Testis (tissue), 3 donors: ENCODE measurements around the gene PRSS57. TPM values are rescaled to one million over a fixed set of nuclear protein-coding genes. Genes with fewer than 3 reads are reported as not detected.
"Not testable (repeated sequence)": the region's sequence is repeated elsewhere in the genome, so short reads cannot be mapped to it uniquely, and the experiment has no call there.

Source experiments
- DNase-seq: peaks from one replicate; pipeline ENCODE4 v3.0.0-alpha.2; 2019
- H3K27ac ChIP-seq, 2 donors: fragments of 200-600 bp; sonication (generic); one replicate each; pipeline ENCODE4 v1.5.1; 2019
- H3K27me3 ChIP-seq: fragments of 200-600 bp; sonication (generic); one replicate; pipeline ENCODE4 v1.5.1; 2019
- H3K36me3 ChIP-seq: fragments of 200-600 bp; sonication (generic); one replicate; pipeline ENCODE4 v1.5.1; 2017; ENCODE audit warnings: low read depth; ENCODE audit errors: missing control alignments
- H3K4me1 ChIP-seq: fragments of 200-600 bp; sonication (generic); one replicate; pipeline ENCODE4 v1.5.1; 2019
- H3K4me3 ChIP-seq, 2 donors: fragments of 200-600 bp; sonication (generic); one replicate each; pipeline ENCODE4 v1.5.1; 2017 to 2019
- H3K9me3 ChIP-seq: fragments of 200-600 bp; sonication (generic); one replicate; pipeline ENCODE4 v1.5.1; 2017
- POLR2A ChIP-seq: fragments of 450-650 bp; IDR thresholded peaks from one replicate; pipeline ENCODE4 v1.6.1; 2017; ENCODE audit warnings: antibody characterized with exemption, mild to moderate bottlenecking, moderate library complexity
- WGBS, 2 donors: methylation state at CpG; one replicate each; pipeline ENCODE4 v1.1.5; 2018; 5-methylcytosine and 5-hydroxymethylcytosine counted together
- intact Hi-C: fragments of 100-400 bp; cut with DNase I; formaldehyde crosslinking; loops from one replicate; pipeline ENCODE4 v1.15.1; 2023; ENCODE audit warnings: low total_unique reads
- polyA plus RNA-seq: library from polyadenylated mRNA; stranded (reverse); fragments of 350-450 nt; fragmentation: Illumina TruSeq; extraction: RNeasy Lipid Tissue Mini Kit (QIAGEN cat#74804); gene quantifications from one replicate; pipeline ENCODE4 v1.2.3, GENCODE V29; 2014; ENCODE audit warnings: low read depth, low replicate concordance; ENCODE audit not compliant: insufficient read depth
- total RNA-seq, 2 donors: library from RNA; depleted of rRNA; stranded (reverse); fragments of >200 nt; gene quantifications; one replicate each; pipeline ENCODE4 v1.2.3, GENCODE V29; 2016
- TF ChIP-seq, protein P1 (sequence below), 3 experiments: fragments of 450-650 bp in 2 of 3; fragments of 200-600 bp in 1 of 3; sonication (generic) in 1 of 3; IDR thresholded peaks; one replicate each; pipeline ENCODE4 v1.5.1; 2016 to 2019; ENCODE audit warnings: antibody characterized with exemption in 3 of 3, mild to moderate bottlenecking in 2 of 3, moderate library complexity in 1 of 3

Gene PRSS57
- total and polyA plus RNA-seq, 3 donors from 2014 or later: not detected

DNA sequence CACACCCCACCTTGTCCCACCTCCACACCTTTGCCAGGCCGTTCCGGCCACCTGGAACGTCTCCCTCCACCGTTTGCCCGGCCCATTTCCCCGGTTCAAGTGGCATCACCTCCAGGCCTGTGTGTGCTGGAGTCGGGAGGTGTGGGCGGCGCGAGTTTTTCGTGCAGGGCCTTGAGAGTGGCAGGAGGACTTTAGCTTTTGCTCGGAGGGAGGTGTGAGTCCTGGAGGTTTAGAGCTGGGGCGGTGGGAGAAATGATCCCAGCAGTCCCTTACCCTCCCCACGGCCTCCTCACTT lies 9.1 kb upstream of the PRSS57 start:
- intact Hi-C loops: no loop called here
- no peak for TF ChIP-seq POLR2A
- TF ChIP-seq, protein P1, sequence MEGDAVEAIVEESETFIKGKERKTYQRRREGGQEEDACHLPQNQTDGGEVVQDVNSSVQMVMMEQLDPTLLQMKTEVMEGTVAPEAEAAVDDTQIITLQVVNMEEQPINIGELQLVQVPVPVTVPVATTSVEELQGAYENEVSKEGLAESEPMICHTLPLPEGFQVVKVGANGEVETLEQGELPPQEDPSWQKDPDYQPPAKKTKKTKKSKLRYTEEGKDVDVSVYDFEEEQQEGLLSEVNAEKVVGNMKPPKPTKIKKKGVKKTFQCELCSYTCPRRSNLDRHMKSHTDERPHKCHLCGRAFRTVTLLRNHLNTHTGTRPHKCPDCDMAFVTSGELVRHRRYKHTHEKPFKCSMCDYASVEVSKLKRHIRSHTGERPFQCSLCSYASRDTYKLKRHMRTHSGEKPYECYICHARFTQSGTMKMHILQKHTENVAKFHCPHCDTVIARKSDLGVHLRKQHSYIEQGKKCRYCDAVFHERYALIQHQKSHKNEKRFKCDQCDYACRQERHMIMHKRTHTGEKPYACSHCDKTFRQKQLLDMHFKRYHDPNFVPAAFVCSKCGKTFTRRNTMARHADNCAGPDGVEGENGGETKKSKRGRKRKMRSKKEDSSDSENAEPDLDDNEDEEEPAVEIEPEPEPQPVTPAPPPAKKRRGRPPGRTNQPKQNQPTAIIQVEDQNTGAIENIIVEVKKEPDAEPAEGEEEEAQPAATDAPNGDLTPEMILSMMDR (IDR thresholded peaks at IDR 0.05): no peak
- no peak overlapping the region for H3K27ac ChIP-seq
- H3K36me3 ChIP-seq: no peaks in the 10 kb centered on the region
- H3K4me1 ChIP-seq: peaks cover 11% of the 10 kb centered on the region
- 36 to 51% methylated on average over 6 to 13 of the region's 14 CpGs for WGBS, 2 donors
- H3K4me3 ChIP-seq: no peak overlapping the region
- DNase-seq: no peak
- no peaks in the 10 kb centered on the region for H3K9me3 ChIP-seq
- H3K27me3 ChIP-seq: no peaks in the 10 kb centered on the region

DNA sequence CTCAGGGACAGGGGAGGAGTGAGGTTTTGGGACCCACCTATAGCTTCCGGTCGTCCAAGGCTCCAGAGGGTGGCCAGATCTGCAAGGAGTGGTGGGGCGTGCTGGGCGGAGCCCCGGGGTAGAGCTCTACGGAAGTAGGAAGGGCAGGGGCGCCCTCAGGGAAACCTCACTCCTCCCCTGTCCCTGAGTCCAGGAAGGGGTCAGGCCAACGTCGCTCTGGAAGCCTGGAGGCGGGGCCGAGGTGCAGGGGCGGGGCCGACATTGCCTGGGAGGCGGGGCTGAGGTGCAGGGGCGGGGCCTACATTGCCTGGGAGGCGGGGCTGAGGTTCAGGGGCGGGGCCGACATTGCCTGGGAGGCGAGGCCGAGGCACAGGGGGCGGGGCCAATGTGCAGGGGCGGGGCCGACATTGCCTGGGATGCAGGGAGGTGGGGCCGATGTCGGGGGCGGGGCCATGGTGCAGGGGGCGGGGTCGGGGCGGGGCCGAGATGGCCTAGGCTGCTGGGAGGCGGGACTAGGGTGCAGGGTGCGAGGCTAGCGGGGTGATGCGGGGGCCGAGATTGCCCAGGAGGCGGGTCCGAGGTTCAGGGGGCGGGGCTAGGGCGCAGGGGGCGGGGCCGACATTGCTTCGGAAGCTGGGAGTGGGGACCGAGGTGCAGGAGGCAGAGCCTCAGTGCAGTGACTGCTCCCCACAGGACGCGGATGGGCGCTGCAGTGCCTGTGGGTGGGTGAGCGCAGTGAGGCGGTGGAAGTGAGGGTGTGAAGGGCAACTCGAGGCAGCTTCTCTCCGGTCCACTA lies 8.6 kb upstream of the PRSS57 start:
- WGBS, 2 donors: 6 to 10% methylated on average over 11 to 43 of the region's 50 CpGs
- peaks cover 11% of the 10 kb centered on the region for H3K4me1 ChIP-seq
- no peak overlapping the region for H3K27ac ChIP-seq
- intact Hi-C loops: no loop called here
- no peak overlapping the region for H3K4me3 ChIP-seq
- no peak for TF ChIP-seq POLR2A
- TF ChIP-seq, protein P1 (IDR thresholded peaks at IDR 0.05): no peak
- DNase-seq: peak; percentile 84
- no peaks in the 10 kb centered on the region for H3K9me3 ChIP-seq
- no peaks in the 10 kb centered on the region for H3K36me3 ChIP-seq
- H3K27me3 ChIP-seq: no peaks in the 10 kb centered on the region

DNA sequence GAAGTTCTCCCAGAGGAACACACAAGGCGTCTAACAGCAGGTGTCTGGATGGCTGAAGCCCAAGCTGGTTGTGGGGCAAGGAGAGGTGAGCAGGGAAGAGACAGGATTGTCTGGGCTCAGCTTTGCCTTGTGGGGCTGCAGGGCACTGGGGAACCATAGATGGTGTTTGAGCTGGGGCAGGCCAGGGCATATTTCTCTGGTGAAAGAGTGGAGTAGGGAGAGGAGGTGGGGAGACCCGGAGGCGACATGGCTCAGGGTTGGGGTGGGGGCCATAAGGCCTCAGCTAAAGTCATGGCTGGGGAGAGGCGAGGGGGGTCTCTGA lies 8.0 kb upstream of the PRSS57 start:
- WGBS, 2 donors: 53 to 57% methylated on average over 4 of the region's 4 CpGs
- no peak for DNase-seq
- no peaks in the 10 kb centered on the region for H3K27me3 ChIP-seq
- H3K4me3 ChIP-seq: no peak overlapping the region
- TF ChIP-seq, protein P1 (IDR thresholded peaks at IDR 0.05): no peak
- TF ChIP-seq POLR2A: no peak
- no peak overlapping the region for H3K27ac ChIP-seq
- intact Hi-C loops: no loop called here
- no peaks in the 10 kb centered on the region for H3K9me3 ChIP-seq
- H3K4me1 ChIP-seq: peaks cover 8% of the 10 kb centered on the region
- H3K36me3 ChIP-seq: no peaks in the 10 kb centered on the region

DNA sequence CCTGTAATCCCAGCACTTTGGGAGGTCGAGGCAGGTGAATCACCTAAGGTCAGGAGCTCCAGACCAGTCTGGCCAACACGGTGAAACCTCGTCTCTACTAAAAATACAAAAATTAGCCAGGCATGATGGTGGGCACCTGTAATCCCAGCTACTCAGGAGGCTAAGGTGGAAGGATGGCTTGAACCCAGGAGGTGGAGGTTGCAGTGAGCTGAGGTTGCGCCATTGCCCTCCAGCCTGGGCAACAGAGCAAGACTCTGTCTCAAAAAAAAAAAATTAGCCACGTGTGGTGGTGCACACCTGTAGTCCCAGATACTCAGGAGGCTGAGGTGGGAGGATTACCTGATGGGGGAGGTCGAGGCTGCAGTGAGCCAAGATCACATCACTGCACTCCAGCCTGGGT lies 7.6 kb upstream of the PRSS57 start:
- DNase-seq, H3K9me3 ChIP-seq, H3K27ac ChIP-seq, H3K4me3 ChIP-seq, H3K27me3 ChIP-seq, H3K36me3 ChIP-seq, H3K4me1 ChIP-seq, intact Hi-C loops: not testable (repeated sequence)
- 76 to 79% methylated on average over 6 of the region's 6 CpGs for WGBS, 2 donors

DNA sequence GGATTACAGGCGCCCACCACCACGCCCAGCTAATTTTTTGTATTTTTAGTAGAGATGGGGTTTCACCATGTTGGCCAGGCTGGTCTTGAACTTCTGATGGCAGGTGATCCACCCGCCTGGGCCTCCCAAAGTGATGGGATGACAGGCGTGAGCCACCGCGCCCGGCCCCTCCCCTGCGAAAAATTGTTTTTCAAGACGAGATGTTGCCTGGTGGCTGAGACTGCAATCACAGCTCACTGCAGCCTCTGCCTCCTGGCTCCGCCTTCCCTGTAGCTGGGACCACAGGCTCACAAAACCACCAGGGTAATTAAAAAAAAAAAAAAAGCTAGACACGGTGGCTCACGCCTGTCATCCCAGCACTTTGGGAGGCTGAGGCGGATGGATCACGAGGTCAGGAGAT lies 4.6 kb upstream of the PRSS57 start:
- intact Hi-C loops, DNase-seq: not testable (repeated sequence)

DNA sequence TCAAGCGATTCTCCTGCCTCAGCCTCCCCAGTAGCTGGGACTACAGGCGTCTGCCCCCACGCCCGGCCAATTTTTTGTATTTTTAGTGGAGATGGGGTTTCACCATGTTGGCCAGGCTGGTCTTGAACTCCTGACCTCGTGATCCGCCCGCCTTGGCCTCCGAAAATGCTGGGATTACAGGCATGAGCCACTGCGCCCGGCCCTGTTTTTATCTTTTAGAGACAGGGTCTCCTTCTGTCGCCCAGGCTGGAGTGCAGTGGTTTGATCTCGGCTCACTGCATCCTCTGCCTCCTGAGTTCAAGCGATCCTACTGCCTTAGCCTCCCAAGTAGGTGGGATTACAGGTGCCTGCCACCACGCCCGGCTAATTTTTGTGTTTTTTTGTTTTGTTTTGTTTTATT lies 3.3 kb upstream of the PRSS57 start:
- intact Hi-C loops, H3K4me1 ChIP-seq, H3K36me3 ChIP-seq, DNase-seq, H3K9me3 ChIP-seq, H3K4me3 ChIP-seq, H3K27me3 ChIP-seq, H3K27ac ChIP-seq: not testable (repeated sequence)
- WGBS, 2 donors: 94 to 97% methylated on average over 15 of the region's 15 CpGs

More for the DNA sequence above, 4.6 kb upstream of the PRSS57 start:
- H3K9me3 ChIP-seq, H3K4me3 ChIP-seq, H3K27me3 ChIP-seq, H3K27ac ChIP-seq, H3K36me3 ChIP-seq, H3K4me1 ChIP-seq: not testable (repeated sequence)
- WGBS, 2 donors: 76% methylated on average over 9 to 14 of the region's 14 CpGs
